ENCODE results near the gene ARFGEF3.

The ARFGEF3 gene

DNA sequence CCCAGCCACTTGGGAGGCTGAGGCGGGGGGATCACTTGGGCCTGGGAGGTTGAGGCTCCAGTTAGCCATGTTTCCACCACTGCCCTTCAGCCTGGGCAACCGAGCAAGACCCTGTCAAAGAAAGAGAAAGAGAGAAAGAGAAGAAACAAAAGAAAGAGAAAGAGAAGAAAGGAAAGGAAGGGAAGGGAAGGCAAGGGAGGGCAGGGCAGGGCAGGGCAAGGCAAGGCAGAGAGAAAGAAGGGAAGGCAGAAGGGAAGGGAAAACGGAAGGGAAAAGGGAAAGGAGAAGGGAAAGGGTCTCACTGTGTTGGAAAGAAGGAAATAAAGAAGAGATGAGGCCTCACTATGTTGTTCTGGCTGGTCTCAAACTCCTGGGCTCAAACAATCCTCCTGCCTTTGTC lies 104.4 kb downstream of the ARFGEF3 start:
- no peak overlapping the region for H3K4me3 ChIP-seq (ENCODE audit: low read depth, low read length)
- TF ChIP-seq, protein P1, sequence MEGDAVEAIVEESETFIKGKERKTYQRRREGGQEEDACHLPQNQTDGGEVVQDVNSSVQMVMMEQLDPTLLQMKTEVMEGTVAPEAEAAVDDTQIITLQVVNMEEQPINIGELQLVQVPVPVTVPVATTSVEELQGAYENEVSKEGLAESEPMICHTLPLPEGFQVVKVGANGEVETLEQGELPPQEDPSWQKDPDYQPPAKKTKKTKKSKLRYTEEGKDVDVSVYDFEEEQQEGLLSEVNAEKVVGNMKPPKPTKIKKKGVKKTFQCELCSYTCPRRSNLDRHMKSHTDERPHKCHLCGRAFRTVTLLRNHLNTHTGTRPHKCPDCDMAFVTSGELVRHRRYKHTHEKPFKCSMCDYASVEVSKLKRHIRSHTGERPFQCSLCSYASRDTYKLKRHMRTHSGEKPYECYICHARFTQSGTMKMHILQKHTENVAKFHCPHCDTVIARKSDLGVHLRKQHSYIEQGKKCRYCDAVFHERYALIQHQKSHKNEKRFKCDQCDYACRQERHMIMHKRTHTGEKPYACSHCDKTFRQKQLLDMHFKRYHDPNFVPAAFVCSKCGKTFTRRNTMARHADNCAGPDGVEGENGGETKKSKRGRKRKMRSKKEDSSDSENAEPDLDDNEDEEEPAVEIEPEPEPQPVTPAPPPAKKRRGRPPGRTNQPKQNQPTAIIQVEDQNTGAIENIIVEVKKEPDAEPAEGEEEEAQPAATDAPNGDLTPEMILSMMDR (IDR thresholded peaks at IDR 0.05; ENCODE audit: borderline replicate concordance, insufficient read depth, low read depth, low read length) = no peak

DNA sequence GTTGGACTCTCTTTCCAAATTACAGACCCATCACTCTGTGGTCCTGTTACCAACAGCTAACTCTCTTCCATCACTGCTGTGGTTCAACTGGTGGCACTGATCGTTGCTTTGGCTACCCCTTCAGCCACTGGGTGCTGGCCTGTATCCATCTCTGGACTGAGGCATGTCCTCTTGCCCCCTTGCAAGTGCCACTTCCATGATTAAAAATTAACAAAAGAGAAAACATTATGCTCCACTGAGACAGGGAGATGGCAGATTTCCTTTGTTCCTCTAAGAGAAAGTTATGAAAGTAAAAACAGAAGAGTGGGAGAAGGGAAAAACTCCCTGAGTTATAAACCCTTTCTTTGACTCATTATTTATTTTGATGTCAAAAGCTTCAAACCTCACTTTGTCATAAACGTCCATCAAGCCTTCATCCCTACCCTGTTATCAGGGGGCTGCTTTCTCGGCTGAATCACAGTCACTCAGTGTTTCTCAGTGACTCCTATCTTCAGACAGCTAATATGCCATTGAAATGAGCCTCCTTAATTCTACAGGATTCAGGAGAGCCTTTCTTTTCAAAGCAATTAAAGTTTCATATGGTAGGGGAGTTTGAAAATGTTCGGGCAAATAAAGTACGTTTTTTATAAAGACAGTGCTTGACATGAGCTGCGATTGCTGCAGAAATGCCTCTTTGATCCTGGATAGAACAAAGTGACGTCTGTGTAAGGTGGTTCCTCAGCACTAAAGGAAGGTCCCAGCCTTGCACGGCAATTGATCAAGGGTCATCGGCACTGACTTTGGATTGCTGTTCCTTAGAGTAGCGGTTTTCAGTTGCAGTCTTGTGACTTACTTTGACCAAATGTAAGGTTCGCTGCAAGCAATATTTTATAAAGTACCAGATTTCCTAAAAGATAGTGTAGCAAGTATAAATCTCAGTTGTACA lies 106.5 kb downstream of the ARFGEF3 start:
- TF ChIP-seq, protein P1 (IDR thresholded peaks at IDR 0.05; ENCODE audit: borderline replicate concordance, insufficient read depth, low read depth, low read length) = no peak
- no peak overlapping the region for H3K4me3 ChIP-seq (ENCODE audit: low read depth, low read length)

GRCh38 chr6:138271451-138271850 lies 109.7 kb downstream of the ARFGEF3 start:
- no peak overlapping the region for H3K4me3 ChIP-seq (ENCODE audit: low read depth, low read length)
- TF ChIP-seq, protein P1 (IDR thresholded peaks at IDR 0.05; ENCODE audit: borderline replicate concordance, insufficient read depth, low read depth, low read length) = no peak

DNA sequence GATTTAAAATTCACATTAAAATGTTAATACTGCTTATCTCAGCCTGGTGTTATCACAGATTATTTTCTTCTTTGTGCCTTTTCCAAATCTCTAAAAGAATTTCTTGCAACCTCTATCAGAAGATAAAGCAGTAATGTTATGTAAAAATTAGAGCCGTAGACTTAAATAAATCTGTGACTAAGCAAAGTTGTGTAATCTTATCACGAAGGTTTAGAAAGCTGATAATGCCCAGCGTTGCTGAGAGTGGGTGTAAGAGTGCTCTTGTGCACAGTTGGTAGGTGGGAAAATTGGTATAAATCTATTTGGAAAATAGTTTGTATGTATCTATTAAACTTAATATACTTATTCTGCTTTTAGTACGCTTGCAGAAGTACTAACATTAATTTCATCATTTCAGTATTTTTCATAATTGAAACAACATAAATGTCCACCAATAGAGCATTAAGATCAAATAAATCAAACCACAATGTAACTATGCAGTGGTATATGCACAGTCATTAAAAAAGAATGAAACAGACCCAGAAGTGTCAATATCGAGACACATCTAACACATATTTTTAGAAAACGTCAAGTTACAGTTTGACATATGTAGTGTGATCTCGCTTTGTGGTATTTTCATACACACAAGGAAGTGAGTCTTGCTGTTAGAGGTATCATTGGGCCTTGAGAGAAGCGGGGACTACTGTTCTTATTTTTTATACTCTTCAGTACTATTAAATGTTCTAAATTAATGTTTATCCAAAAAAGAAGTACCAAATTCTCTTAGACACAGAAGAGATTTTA lies 111.0 kb downstream of the ARFGEF3 start:
- TF ChIP-seq, protein P1 (IDR thresholded peaks at IDR 0.05; ENCODE audit: borderline replicate concordance, insufficient read depth, low read depth, low read length) = no peak

DNA sequence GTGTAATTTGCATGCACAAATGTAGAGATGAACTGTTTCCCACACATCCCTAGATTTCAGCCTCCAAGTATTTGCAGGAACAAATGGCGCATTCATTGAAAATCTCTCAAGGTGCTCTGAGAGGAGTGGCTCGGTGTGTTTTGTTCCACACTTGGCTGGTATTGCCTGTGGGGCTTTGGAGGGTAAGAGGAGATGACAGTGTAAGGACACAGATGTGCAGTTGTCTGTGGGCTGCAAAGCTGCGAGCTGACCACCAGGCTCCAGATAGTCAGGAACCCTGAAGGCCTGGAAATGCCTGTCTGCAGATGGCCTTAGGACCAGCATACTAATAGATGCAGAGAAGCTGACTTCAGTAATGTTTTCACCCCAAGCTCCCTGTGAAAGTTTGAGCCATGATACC lies 114.2 kb downstream of the ARFGEF3 start:
- TF ChIP-seq, protein P1 (IDR thresholded peaks at IDR 0.05; ENCODE audit: borderline replicate concordance, insufficient read depth, low read depth, low read length) = no peak

More for the DNA sequence above, 111.0 kb downstream of the ARFGEF3 start:
- H3K4me3 ChIP-seq (ENCODE audit: low read depth, low read length) = no peak overlapping the region

GRCh38 chr6:138277835-138278234 lies 116.1 kb downstream of the ARFGEF3 start:
- TF ChIP-seq, protein P1 (IDR thresholded peaks at IDR 0.05; ENCODE audit: borderline replicate concordance, insufficient read depth, low read depth, low read length) = no peak
- H3K4me3 ChIP-seq (ENCODE audit: low read depth, low read length) = no peak overlapping the region

More for the DNA sequence above, 114.2 kb downstream of the ARFGEF3 start:
- H3K4me3 ChIP-seq (ENCODE audit: low read depth, low read length) = no peak overlapping the region

Measured in GM12875 (cell line).